Measurements from ENCODE around the gene MAP2. TPM values are rescaled to one million over a fixed set of nuclear protein-coding genes. Genes with fewer than 3 reads are reported as not detected.

MAP2 gene
- total and polyA plus RNA-seq, 2 donors (not counting 3 experiments of a cell fraction or from before 2014, with no cell fraction given), result 19.4 to 46.1 TPM

- H3K27me3 ChIP-seq (ENCODE audit: control insufficient read depth in 2 of 2, insufficient read depth in 2 of 2, low read length in 2 of 2), result peaks cover 0 to 7% of the 10 kb centered on the region in 2 experiments
- no peak for TF ChIP-seq JUN (IDR thresholded peaks at IDR 0.05; ENCODE audit: borderline replicate concordance, insufficient read depth, insufficient read length, low read depth)
- no peak for TF ChIP-seq CTCF (IDR thresholded peaks at IDR 0.05; ENCODE audit: extremely low read depth in 1 of 2, insufficient read depth in 1 of 2, low read depth in 1 of 2, low read length in 2 of 2)
- no peak for TF ChIP-seq POLR2AphosphoS5 (IDR thresholded peaks at IDR 0.05; ENCODE audit: insufficient read depth, low read depth, low read length)
- TF ChIP-seq EZH2 (IDR thresholded peaks at IDR 0.05; ENCODE audit: borderline replicate concordance, low read depth, low read length, severe bottlenecking), result no peak
- TF ChIP-seq FOS (IDR thresholded peaks at IDR 0.05; ENCODE audit: borderline replicate concordance, insufficient read depth, low read length), result no peak
- no peak for TF ChIP-seq MAX (IDR thresholded peaks at IDR 0.05; ENCODE audit: insufficient read depth, insufficient read length)
- no peak for TF ChIP-seq POLR2A (IDR thresholded peaks at IDR 0.05; ENCODE audit: low read depth, low read length)
- no peak for TF ChIP-seq GATA2 (IDR thresholded peaks at IDR 0.05; ENCODE audit: insufficient read depth, insufficient read length, low read depth, low read length)
- TF ChIP-seq MYC (IDR thresholded peaks at IDR 0.05; ENCODE audit: low read depth, low read length), result no peak
- no peak overlapping the region for H3K27ac ChIP-seq (ENCODE audit: insufficient read depth, low read depth, low read length)
- no peak for FAIRE-seq
- no peak overlapping the region for H3K9ac ChIP-seq (replicated peaks; ENCODE audit: extremely low read depth, insufficient read depth, low read length)
- intact Hi-C loops (cut with micrococcal nuclease) (no loop called here), dilution Hi-C loops (cut with MboI; ENCODE audit: extremely low pct_ligation_motif_present, low sequenced_read_pairs) (no loop called here)
- no peak for DNase-seq (ENCODE audit: low read depth, low spot score)
- H3K79me2 ChIP-seq (ENCODE audit: control insufficient read depth, insufficient read depth, low read length), result no peaks in the 10 kb centered on the region
- no peaks in the 10 kb centered on the region for H3K9me1 ChIP-seq (replicated peaks; ENCODE audit: control insufficient read depth, extremely low read depth, insufficient read depth, low read length)
- no peak overlapping the region for H2AFZ ChIP-seq (ENCODE audit: low read depth, low read length)
- H3K4me3 ChIP-seq (replicated peaks in 1 of 3; ENCODE audit: insufficient read depth in 1 of 3, low read depth in 1 of 3, low read length in 3 of 3), result no peak overlapping the region
- no TSS peak for BruUV-seq (replicated peaks)
- H4K20me1 ChIP-seq (replicated peaks; ENCODE audit: control insufficient read depth, extremely low read depth, insufficient read depth, low read length), result no peaks in the 10 kb centered on the region
- no peaks in the 10 kb centered on the region for H3K9me3 ChIP-seq (replicated peaks; ENCODE audit: control insufficient read depth, insufficient read depth, low read length)
- POLR2A ChIA-PET, result no interaction called here
- no peak overlapping the region for H3K4me2 ChIP-seq (ENCODE audit: insufficient read depth, low read length)
- no peaks in the 10 kb centered on the region for H3K36me3 ChIP-seq (ENCODE audit: control insufficient read depth in 2 of 2, extremely low read depth in 1 of 2, insufficient read depth in 2 of 2, low read length in 2 of 2)
- H3K4me1 ChIP-seq (ENCODE audit: control insufficient read depth, extremely low read depth, insufficient read depth, low read length), result no peaks in the 10 kb centered on the region
- CTCF ChIA-PET, result no interaction called here
These were observed 33.0 kb upstream of the MAP2 start for GRCh38 chr2:209390839-209391238.

All from endothelial cell of umbilical vein (primary cell).